Stimulated activated naive CD4-positive, alpha-beta T cell treated with Interleukin-2 at 50 U/mL for 16 hours (primary cell): ENCODE data around the gene GXYLT2.
"Not testable (repeated sequence)": the region's sequence is repeated elsewhere in the genome, so short reads cannot be mapped to it uniquely, and the experiment has no call there.

Experiments used
- DNase-seq: peaks from one replicate; lab custom pipeline; 2025; lab: John Stamatoyannopoulos, UW

The GXYLT2 gene

GRCh38 chr3:72892870-72893269, 5.0 kb downstream of the GXYLT2 start:
- DNase-seq = no peak

- no peak for DNase-seq
Observed at GRCh38 chr3:72894976-72895552, 7.2 kb downstream of the GXYLT2 start.

- DNase-seq = no peak
Observed at GRCh38 chr3:72896996-72897757, 9.3 kb downstream of the GXYLT2 start.

GRCh38 chr3:72897758-72898007, 9.8 kb downstream of the GXYLT2 start:
- no peak for DNase-seq

GRCh38 chr3:72899349-72899765, 11.5 kb downstream of the GXYLT2 start:
- no peak for DNase-seq

GRCh38 chr3:72900048-72900447, 12.2 kb downstream of the GXYLT2 start:
- no peak for DNase-seq

- no peak for DNase-seq
Observed at GRCh38 chr3:72901840-72902239, 14.0 kb downstream of the GXYLT2 start.

- no peak for DNase-seq
Observed at GRCh38 chr3:72903004-72903403, 15.2 kb downstream of the GXYLT2 start.

GRCh38 chr3:72904163-72904562, 16.3 kb downstream of the GXYLT2 start:
- no peak for DNase-seq

- no peak for DNase-seq
Observed at GRCh38 chr3:72906154-72906553, 18.3 kb downstream of the GXYLT2 start.

GRCh38 chr3:72907131-72907711, 19.4 kb downstream of the GXYLT2 start:
- DNase-seq = no peak

GRCh38 chr3:72907731-72908620, 20.1 kb downstream of the GXYLT2 start:
- DNase-seq = no peak

GRCh38 chr3:72909591-72909990, 21.7 kb downstream of the GXYLT2 start:
- DNase-seq = no peak

GRCh38 chr3:72912532-72912931, 24.7 kb downstream of the GXYLT2 start:
- no peak for DNase-seq

- no peak for DNase-seq
Observed at GRCh38 chr3:72914383-72914782, 26.5 kb downstream of the GXYLT2 start.

- DNase-seq = no peak
Observed at GRCh38 chr3:72916250-72916649, 28.4 kb downstream of the GXYLT2 start.

- DNase-seq = no peak
Observed at GRCh38 chr3:72919520-72919919, 31.7 kb downstream of the GXYLT2 start.

GRCh38 chr3:72924055-72924454, 36.2 kb downstream of the GXYLT2 start:
- DNase-seq = no peak

- not testable (repeated sequence) for DNase-seq
Observed at GRCh38 chr3:72928781-72929735, 41.2 kb downstream of the GXYLT2 start.

- DNase-seq = no peak
Observed at GRCh38 chr3:72930754-72931153, 42.9 kb downstream of the GXYLT2 start.

GRCh38 chr3:72932416-72932815, 44.6 kb downstream of the GXYLT2 start:
- no peak for DNase-seq
